Lower lobe of right lung (tissue), 2 donors: Measurements from ENCODE around the gene MAPK1. TPM values are rescaled to one million over a fixed set of nuclear protein-coding genes. Genes with fewer than 3 reads are reported as not detected.
"Not testable (repeated sequence)": the region's sequence is repeated elsewhere in the genome, so short reads cannot be mapped to it uniquely, and the experiment has no call there.

ENCODE experiments used
- ATAC-seq, 2 donors: fragments of 200-7000 bp; cut with Tn5 transposase; one replicate each; pipeline ENCODE4 v1.9.1; 2020 to 2022; ENCODE audit warnings: mild to moderate bottlenecking in 2 of 2, moderate library complexity in 2 of 2
- DNase-seq: peaks from one replicate; pipeline ENCODE4 v3.0.0-alpha.2; 2020
- H3K27ac ChIP-seq: fragments of 200-600 bp; one replicate; pipeline ENCODE4 v1.8.0; 2022
- H3K27me3 ChIP-seq: fragments of 200-600 bp; one replicate; pipeline ENCODE4 v1.8.0; 2022; ENCODE audit warnings: low read depth
- H3K36me3 ChIP-seq: fragments of 200-600 bp; one replicate; pipeline ENCODE4 v1.8.0; 2022; ENCODE audit warnings: mild to moderate bottlenecking
- H3K4me1 ChIP-seq: fragments of 200-600 bp; one replicate; pipeline ENCODE4 v1.8.0; 2022
- H3K4me3 ChIP-seq: fragments of 200-600 bp; one replicate; pipeline ENCODE4 v1.8.0; 2022; ENCODE audit warnings: mild to moderate bottlenecking
- H3K9me3 ChIP-seq: fragments of 200-600 bp; one replicate; pipeline ENCODE4 v1.8.0; 2022
- CTCF ChIP-seq: fragments of 200-600 bp; IDR thresholded peaks from one replicate; pipeline ENCODE4 v1.8.0; 2022; ENCODE audit warnings: antibody characterized with exemption, mild to moderate bottlenecking
- intact Hi-C: fragments of 100-400 bp; cut with DNase I; formaldehyde crosslinking; loops from one replicate; pipeline ENCODE4 v1.11.0; 2022
- total RNA-seq: library from RNA; stranded (reverse); fragmentation: NEBNext Ultra II Directional; extraction: Animal tissue kit (Norgen Biotek cat#: 25700); gene quantifications from one replicate; pipeline ENCODE4 v1.2.1, GENCODE V29; 2021
- donor health status: DM: no; HTN: yes; CAD: no; lungs with severe emphysema.

The MAPK1 gene
- total RNA-seq, 1 donor from 2014 or later: 146 TPM

GRCh38 chr22:21827628-21828267, 39.7 kb downstream of the MAPK1 start:
- no peak overlapping the region for H3K4me3 ChIP-seq
- H3K4me1 ChIP-seq: peaks cover 50% of the 10 kb centered on the region

GRCh38 chr22:21826204-21826603, 41.2 kb downstream of the MAPK1 start:
- peaks cover 41% of the 10 kb centered on the region for H3K4me1 ChIP-seq
- no peak for TF ChIP-seq CTCF
- intact Hi-C loops: no loop called here

More at GRCh38 chr22:21827628-21828267, 39.7 kb downstream of the MAPK1 start:
- no peak for TF ChIP-seq CTCF
- no peaks in the 10 kb centered on the region for H3K27me3 ChIP-seq
- H3K9me3 ChIP-seq: no peaks in the 10 kb centered on the region
- no peak overlapping the region for H3K27ac ChIP-seq
- ATAC-seq: no peak
- no peak for DNase-seq
- intact Hi-C loops: no loop called here
- no peaks in the 10 kb centered on the region for H3K36me3 ChIP-seq

GRCh38 chr22:21824962-21825361, 42.5 kb downstream of the MAPK1 start:
- intact Hi-C loops, H3K27me3 ChIP-seq, DNase-seq, H3K9me3 ChIP-seq, H3K4me3 ChIP-seq, H3K36me3 ChIP-seq, H3K27ac ChIP-seq, ATAC-seq: not testable (repeated sequence)
- peaks cover 39% of the 10 kb centered on the region for H3K4me1 ChIP-seq

More at GRCh38 chr22:21826204-21826603, 41.2 kb downstream of the MAPK1 start:
- no peak overlapping the region for H3K4me3 ChIP-seq
- H3K27ac ChIP-seq: no peak overlapping the region
- H3K9me3 ChIP-seq: no peaks in the 10 kb centered on the region
- no peaks in the 10 kb centered on the region for H3K36me3 ChIP-seq
- DNase-seq (no peak), ATAC-seq (no peak)
- no peaks in the 10 kb centered on the region for H3K27me3 ChIP-seq

GRCh38 chr22:21824445-21824912, 43.0 kb downstream of the MAPK1 start:
- ATAC-seq (no peak), DNase-seq (no peak)
- no peak overlapping the region for H3K4me3 ChIP-seq
- H3K27ac ChIP-seq: no peak overlapping the region
- H3K4me1 ChIP-seq: peaks cover 41% of the 10 kb centered on the region
- no peaks in the 10 kb centered on the region for H3K27me3 ChIP-seq
- intact Hi-C loops: no loop called here
- no peaks in the 10 kb centered on the region for H3K9me3 ChIP-seq
- no peaks in the 10 kb centered on the region for H3K36me3 ChIP-seq
- TF ChIP-seq CTCF: no peak

- no peak overlapping the region for H3K4me3 ChIP-seq
- no peaks in the 10 kb centered on the region for H3K9me3 ChIP-seq
- no peak for TF ChIP-seq CTCF
- no peaks in the 10 kb centered on the region for H3K27me3 ChIP-seq
- no peaks in the 10 kb centered on the region for H3K36me3 ChIP-seq
- H3K4me1 ChIP-seq: peaks cover 47% of the 10 kb centered on the region
- no peak for DNase-seq
- intact Hi-C loops: no loop called here
- no peak for ATAC-seq
- H3K27ac ChIP-seq: no peak overlapping the region
Observed at GRCh38 chr22:21823740-21824444, 43.6 kb downstream of the MAPK1 start.

GRCh38 chr22:21819183-21819770, 48.2 kb downstream of the MAPK1 start:
- Histone ChIP-seq H3K9me3 (no peaks in the 10 kb centered on the region), H3K27me3 (no peaks in the 10 kb centered on the region), H3K27ac (peak overlapping the region; percentile 85), H3K36me3 (no peaks in the 10 kb centered on the region), H3K4me3 (no peak overlapping the region), H3K4me1 (peaks cover 71% of the 10 kb centered on the region)
- no peak for DNase-seq
- TF ChIP-seq CTCF: no peak
- intact Hi-C loops: no loop called here
- ATAC-seq: no peak
